Stimulated activated CD4-positive, alpha-beta T cell treated with anti-CD3 and anti-CD28 coated beads, TNF-alpha, amount 100 ng/mL, for 4 hours (primary cell): Measurements from ENCODE around the gene ECE2.
A peak's percentile ranks its signal among the peaks of the same experiment; 100 is the strongest.

Experiments used
- DNase-seq, 3 experiments: peaks; one replicate each; pipeline ENCODE4 v3.0.0-alpha.2; 2020; ENCODE audit warnings: low read depth in 3 of 3

The ECE2 gene

DNA sequence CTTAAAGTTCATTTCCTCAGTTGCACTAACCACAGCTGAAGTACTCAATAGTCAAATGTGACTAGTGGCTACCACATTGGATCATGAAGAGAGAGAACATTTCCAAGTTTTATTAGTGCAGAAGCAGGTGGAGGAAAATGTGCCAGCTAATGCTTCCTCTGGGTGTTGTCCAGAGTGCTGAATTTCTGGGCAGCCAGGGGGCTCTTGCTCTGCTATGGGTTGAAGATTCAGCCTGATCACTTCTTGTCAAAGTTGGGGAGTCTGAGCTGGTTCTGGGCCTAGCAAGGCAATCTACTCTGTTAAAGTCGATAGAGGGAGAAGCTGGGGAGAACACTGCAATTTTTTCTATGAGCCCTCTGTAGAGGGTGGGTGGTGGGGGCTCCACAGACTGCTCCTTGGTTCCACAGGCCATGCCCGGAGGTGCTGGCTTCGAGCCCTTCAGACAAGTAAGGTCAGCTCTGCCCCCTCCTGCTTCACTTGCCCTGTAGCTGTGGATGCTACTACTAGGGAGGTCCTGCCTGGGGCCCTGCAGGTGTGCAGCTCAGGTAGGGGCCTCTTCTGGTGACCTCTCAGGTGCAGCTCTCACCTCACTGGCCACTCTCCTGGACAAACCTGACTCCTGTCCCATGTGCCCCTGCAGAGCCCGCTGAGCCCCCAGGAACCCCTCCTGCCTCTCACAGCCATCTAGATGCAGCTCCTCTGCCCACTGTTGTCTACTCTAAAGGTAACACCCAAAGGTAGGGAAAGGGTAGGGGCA is 35.3 kb upstream of the ECE2 start:
- DNase-seq = no peak

- DNase-seq = no peak
Measured at GRCh38 chr3:184241141-184241446, 34.7 kb upstream of the ECE2 start.

- DNase-seq = no peak
Measured at GRCh38 chr3:184241447-184242296, 34.1 kb upstream of the ECE2 start.

DNA sequence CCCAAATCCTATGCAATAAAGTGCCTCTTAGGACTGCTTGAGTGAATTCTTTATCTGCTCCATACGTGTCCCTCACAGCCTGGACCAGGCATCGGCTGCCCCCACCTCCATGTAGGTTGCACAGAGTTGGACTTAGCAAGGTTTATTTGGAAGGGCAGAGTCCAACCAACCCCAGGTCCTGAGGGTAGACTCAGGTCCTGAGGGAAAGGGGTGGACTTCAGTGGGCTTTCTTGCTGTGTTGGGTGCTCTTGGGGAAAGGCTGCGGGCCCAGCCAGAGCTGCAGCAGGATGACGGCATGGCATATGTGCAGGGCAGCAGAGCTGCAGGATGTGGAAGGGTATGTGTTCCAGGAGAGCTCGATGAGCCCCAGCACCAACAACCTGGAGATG is 33.5 kb upstream of the ECE2 start:
- DNase-seq = no peak

- DNase-seq = peak; percentile 75 to 80 (median 76)
Measured at GRCh38 chr3:184248454-184249411, 27.1 kb upstream of the ECE2 start, which contains the start of gene ALG3. ALG3 (minus strand) TSS chr3:184248962; CDS start chr3:184248940, 22 bp downstream.

GRCh38 chr3:184249412-184250166 is 26.2 kb upstream of the ECE2 start, which contains the start of gene EEF1AKMT4:
EEF1AKMT4 (plus strand) TSS chr3:184249672; CDS start chr3:184249695, 23 bp downstream.
- DNase-seq = peak; percentile 89 to 91 (median 91)

GRCh38 chr3:184250167-184250828 is 25.5 kb upstream of the ECE2 start:
- peak; percentile 79 to 81 (median 80) for DNase-seq

GRCh38 chr3:184255291-184256039 is 20.4 kb upstream of the ECE2 start:
- no peak for DNase-seq

GRCh38 chr3:184257083-184257915 is 18.5 kb upstream of the ECE2 start:
- no peak for DNase-seq

DNA sequence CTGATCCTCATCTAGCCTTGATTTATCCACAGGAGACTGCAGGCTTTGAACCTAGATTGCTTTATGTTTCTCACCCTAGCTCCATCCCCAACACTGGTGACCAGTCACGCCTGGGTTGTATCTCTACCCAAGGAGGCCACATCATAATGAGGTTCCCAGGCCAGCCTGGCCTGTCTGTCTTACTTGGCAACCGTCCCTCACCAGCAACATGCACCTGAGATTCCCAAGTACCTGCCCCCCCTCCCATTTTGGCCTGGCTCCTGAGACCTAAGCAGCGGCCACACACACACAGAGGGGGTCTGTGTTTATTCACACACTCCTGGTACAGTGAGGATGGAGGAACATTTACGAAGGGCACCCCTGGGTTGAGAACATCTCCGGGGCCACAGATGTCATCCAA is 16.9 kb upstream of the ECE2 start:
- DNase-seq = no peak

DNA sequence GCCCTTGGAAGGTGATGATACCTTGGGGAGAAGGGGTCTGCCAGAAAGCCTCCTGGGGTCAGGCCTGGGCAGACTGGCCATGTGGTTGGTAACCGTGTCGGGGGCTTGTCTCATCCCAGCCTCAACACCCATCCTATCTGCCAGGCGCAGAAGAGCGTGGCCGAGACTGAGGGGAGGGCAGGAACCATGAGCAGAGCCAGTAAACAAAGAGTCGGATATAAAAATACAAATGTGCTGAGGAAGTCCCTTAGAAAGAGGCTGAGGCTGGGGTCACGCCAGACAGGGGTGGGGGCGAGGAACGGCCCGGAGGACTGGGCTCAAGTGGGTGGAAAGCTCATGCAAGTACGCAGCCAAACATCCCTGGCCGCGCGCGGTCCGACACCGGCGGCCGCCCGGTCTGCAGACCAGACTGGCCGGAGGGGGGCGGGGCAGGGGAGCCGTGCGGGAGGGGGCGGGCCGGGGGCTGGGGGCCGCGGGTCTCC is 16.4 kb upstream of the ECE2 start:
- no peak for DNase-seq

GRCh38 chr3:184259878-184260723 is 15.7 kb upstream of the ECE2 start:
- no peak for DNase-seq

DNA sequence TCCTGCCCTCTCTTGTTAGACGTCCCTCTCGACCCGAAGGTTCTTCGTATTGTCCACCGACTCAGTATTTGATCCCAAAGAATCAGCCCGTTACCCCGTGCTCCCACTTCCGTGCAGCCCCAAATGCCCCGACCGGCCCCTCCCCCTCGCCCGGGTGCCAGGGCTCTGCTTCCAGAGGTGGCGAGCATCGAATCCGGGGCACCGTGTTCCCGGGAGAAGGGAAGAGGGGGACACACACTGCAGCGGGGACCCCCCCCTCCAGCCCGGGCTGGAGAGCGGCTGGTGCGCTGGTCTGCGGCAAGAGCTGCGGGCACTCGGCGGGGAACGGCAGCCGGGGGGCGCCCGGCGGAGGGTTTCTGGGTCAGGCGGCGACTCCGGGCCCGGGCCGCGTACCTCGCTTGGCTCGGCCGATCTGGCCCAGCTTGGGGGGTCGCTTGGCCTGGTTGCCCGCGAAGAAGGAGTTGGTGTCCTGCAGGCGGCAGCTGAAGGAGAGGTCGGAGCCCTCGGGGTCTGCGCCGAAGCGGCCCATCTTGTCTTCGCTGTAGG is 15.0 kb upstream of the ECE2 start:
- no peak for DNase-seq

GRCh38 chr3:184261270-184261853 is 14.5 kb upstream of the ECE2 start, which contains the start of gene CAMK2N2:
CAMK2N2 (minus strand) TSS chr3:184261553; CDS start chr3:184261285, 268 bp downstream.
- DNase-seq = peak in 1 of 3 experiments; percentile 44

DNA sequence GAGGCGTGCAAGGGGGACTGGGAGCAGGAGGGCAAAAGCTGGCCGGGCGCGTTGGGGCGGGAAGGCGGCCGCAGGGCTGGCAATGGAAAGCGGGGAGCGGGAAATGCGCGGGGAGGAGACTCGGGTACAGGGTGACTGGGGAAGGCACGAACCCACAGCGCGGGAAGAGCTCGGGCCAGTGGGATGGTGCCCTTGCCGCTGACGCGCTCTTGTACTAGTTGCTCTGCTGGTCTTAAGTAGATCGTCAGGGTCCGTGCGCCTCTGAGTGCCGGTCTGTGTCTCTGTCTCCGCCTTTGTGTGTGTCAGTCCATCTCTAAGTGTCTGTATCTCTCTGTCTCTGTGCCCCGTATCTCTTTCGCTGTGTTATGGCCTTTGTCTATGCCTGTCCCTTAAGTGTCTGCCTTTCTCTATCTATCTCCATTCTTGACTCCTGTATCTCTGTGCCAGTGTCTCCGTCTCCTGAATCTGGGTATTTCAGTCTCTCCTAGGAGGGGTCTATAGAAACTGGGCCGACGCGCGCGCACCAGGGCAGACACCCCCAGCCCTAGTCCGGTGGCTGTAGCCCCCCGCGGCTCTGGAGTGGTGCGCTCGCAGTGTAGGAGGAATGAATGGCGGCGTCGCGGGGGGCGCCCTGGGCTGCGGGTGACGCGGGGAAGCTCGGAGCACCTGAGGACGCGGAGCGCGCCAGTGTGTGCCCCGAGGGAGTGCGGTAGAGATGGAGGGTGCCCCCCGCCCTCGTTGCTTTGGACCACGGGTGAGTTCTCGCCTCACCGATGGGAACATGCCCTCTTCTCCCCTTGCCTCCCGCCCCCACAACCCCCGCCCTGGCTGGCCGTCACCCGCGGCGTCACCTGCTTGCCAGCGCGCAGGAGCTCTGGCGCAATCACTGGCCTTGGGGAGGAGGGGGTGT is 13.7 kb upstream of the ECE2 start:
- no peak for DNase-seq

- DNase-seq = no peak
Measured at GRCh38 chr3:184262764-184263179, 13.1 kb upstream of the ECE2 start.
